GM12891 (cell line): ENCODE data around the gene UQCRHL.

ENCODE experiments used
- POLR2A ChIP-seq: IDR thresholded peaks from 2 replicates; pipeline ENCODE4 v1.6.1; 2011; ENCODE audit warnings: low read depth, low read length, control low read depth
- POLR2AphosphoS5 ChIP-seq: IDR thresholded peaks from 2 replicates; pipeline ENCODE4 v1.6.1; 2011; ENCODE audit warnings: low read depth, low read length, control low read depth
- POU2F2 ChIP-seq: IDR thresholded peaks from 2 replicates; pipeline ENCODE4 v1.6.1; 2011; ENCODE audit warnings: low read depth, mild to moderate bottlenecking, control low read depth, low read length, moderate library complexity
- TAF1 ChIP-seq: IDR thresholded peaks from 2 replicates; pipeline ENCODE4 v1.6.1; 2011; ENCODE audit warnings: low read depth, low read length, control low read depth

GRCh38 chr1:15786581-15786980 lies 20.9 kb downstream of the UQCRHL start:
- TF ChIP-seq POLR2A (no peak), TAF1 (no peak), POLR2AphosphoS5 (no peak), POU2F2 (no peak)
